ENCODE measurements around the gene ZFYVE9.

GRCh38 chr1:52235646-52236045 lies 93.8 kb downstream of the ZFYVE9 start:
- no peak for TF ChIP-seq CTCF (IDR thresholded peaks at IDR 0.05)
- no peak for TF ChIP-seq POLR2A (IDR thresholded peaks at IDR 0.05)

All from testis (tissue), 2 donors.